Neutrophil (primary cell): ENCODE results near the gene KLHL2.
A peak's percentile ranks its signal among the peaks of the same experiment; 100 is the strongest.

Source experiments
- H3K27ac ChIP-seq: fragments of 200-600 bp; sonication (generic); 2 replicates; pipeline ENCODE4 v1.5.1; 2016; ENCODE audit warnings: mild to moderate bottlenecking, moderate library complexity
- H3K27me3 ChIP-seq: fragments of 200-600 bp; sonication (generic); 2 replicates; pipeline ENCODE4 v1.6.0; 2016; ENCODE audit warnings: mild to moderate bottlenecking
- H3K36me3 ChIP-seq: fragments of 200-600 bp; sonication (generic); 2 replicates; pipeline ENCODE4 v1.5.1; 2017
- H3K4me1 ChIP-seq, 2 experiments: fragments of 200-600 bp in 1 of 2; sonication (generic) in 1 of 2; 1 replicate in 1 of 2; 2 replicates in 1 of 2; pipeline versions ENCODE4 v1.5.1 to v1.6.1; 2013 to 2016; ENCODE audit warnings: low read depth in 1 of 2, low read length in 1 of 2, mild to moderate bottlenecking in 1 of 2, moderate library complexity in 1 of 2; ENCODE audit not compliant: control insufficient read depth in 1 of 2, insufficient read depth in 1 of 2
- H3K4me3 ChIP-seq, 2 experiments: fragments of 200-600 bp in 1 of 2; sonication (generic) in 1 of 2; 1 replicate in 1 of 2; 2 replicates in 1 of 2; pipeline ENCODE4 v1.5.1; 2013 to 2016; ENCODE audit warnings: low read depth in 1 of 2, low read length in 1 of 2, mild to moderate bottlenecking in 1 of 2, moderate library complexity in 1 of 2
- H3K9me3 ChIP-seq: fragments of 200-600 bp; sonication (generic); 2 replicates; pipeline ENCODE4 v1.5.1; 2016
- TF ChIP-seq, protein P1 (sequence below): fragments of 200-600 bp; sonication (generic); IDR thresholded peaks from 2 replicates; pipeline ENCODE4 v1.5.1; 2016; ENCODE audit warnings: antibody characterized with exemption

KLHL2 gene

GRCh38 chr4:165203541-165204461, 3.6 kb upstream of the KLHL2 start:
- no peaks in the 10 kb centered on the region for H3K27me3 ChIP-seq
- H3K27ac ChIP-seq, result peak overlapping the region; percentile 75
- TF ChIP-seq, protein P1, sequence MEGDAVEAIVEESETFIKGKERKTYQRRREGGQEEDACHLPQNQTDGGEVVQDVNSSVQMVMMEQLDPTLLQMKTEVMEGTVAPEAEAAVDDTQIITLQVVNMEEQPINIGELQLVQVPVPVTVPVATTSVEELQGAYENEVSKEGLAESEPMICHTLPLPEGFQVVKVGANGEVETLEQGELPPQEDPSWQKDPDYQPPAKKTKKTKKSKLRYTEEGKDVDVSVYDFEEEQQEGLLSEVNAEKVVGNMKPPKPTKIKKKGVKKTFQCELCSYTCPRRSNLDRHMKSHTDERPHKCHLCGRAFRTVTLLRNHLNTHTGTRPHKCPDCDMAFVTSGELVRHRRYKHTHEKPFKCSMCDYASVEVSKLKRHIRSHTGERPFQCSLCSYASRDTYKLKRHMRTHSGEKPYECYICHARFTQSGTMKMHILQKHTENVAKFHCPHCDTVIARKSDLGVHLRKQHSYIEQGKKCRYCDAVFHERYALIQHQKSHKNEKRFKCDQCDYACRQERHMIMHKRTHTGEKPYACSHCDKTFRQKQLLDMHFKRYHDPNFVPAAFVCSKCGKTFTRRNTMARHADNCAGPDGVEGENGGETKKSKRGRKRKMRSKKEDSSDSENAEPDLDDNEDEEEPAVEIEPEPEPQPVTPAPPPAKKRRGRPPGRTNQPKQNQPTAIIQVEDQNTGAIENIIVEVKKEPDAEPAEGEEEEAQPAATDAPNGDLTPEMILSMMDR, result no peak
- peaks cover 36 to 44% of the 10 kb centered on the region in 2 experiments for H3K4me1 ChIP-seq
- no peaks in the 10 kb centered on the region for H3K36me3 ChIP-seq
- H3K9me3 ChIP-seq, result no peaks in the 10 kb centered on the region
- H3K4me3 ChIP-seq, result no peak overlapping the region

DNA sequence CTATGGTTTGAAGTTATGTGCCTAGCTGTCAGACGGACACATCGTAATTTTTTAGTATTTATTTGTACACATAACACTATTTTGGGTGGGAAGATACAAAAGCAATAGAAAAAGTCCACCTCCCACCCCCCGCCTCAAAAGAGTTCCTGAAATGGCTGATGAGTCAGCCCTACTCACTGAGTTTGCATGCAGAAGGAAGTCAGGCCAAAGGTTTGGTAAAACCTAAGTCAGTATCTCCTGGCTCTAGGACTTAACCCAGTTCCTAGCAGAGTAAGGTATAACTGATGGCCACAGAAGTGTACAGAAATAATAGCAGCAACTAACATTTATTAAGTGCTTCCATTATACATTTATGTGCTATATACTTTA, 2.9 kb upstream of the KLHL2 start:
- Histone ChIP-seq H3K27me3 (no peaks in the 10 kb centered on the region), H3K9me3 (no peaks in the 10 kb centered on the region), H3K4me3 (peak overlapping the region in 1 of 2 experiments; percentile 5), H3K4me1 (peaks cover 42 to 50% of the 10 kb centered on the region in 2 experiments), H3K36me3 (no peaks in the 10 kb centered on the region), H3K27ac (peak overlapping the region; percentile 75)
- TF ChIP-seq, protein P1, result no peak

GRCh38 chr4:165207016-165207430, 338 bp upstream of the KLHL2 start:
- peak overlapping the region; percentile 71 to 78 for H3K4me3 ChIP-seq
- TF ChIP-seq, protein P1, result no peak
- peaks cover 61 to 64% of the 10 kb centered on the region in 2 experiments for H3K4me1 ChIP-seq
- no peaks in the 10 kb centered on the region for H3K27me3 ChIP-seq
- H3K36me3 ChIP-seq, result no peaks in the 10 kb centered on the region
- H3K9me3 ChIP-seq, result no peaks in the 10 kb centered on the region
- peak overlapping the region; percentile 93 for H3K27ac ChIP-seq

- TF ChIP-seq, protein P1, result no peak
- peak overlapping the region; percentile 70 to 78 for H3K4me3 ChIP-seq
- peak overlapping the region; percentile 93 for H3K27ac ChIP-seq
- H3K27me3 ChIP-seq, result no peaks in the 10 kb centered on the region
- no peaks in the 10 kb centered on the region for H3K36me3 ChIP-seq
- peaks cover 61 to 64% of the 10 kb centered on the region in 2 experiments for H3K4me1 ChIP-seq
- no peaks in the 10 kb centered on the region for H3K9me3 ChIP-seq
These were observed 876 bp downstream of the KLHL2 start for GRCh38 chr4:165208221-165208652.

GRCh38 chr4:165208741-165209388, 1.5 kb downstream of the KLHL2 start:
- Histone ChIP-seq H3K36me3 (no peaks in the 10 kb centered on the region), H3K4me1 (peaks cover 60 to 66% of the 10 kb centered on the region in 2 experiments), H3K9me3 (no peaks in the 10 kb centered on the region), H3K27ac (peak overlapping the region; percentile 93), H3K4me3 (peak overlapping the region; percentile 70 to 78), H3K27me3 (no peaks in the 10 kb centered on the region)
- TF ChIP-seq, protein P1, result no peak
